Measurements from ENCODE around the gene CRELD2. TPM values are rescaled to one million over a fixed set of nuclear protein-coding genes. Genes with fewer than 3 reads are reported as not detected.
A peak's percentile ranks its signal among the peaks of the same experiment; 100 is the strongest.

The CRELD2 gene
- total RNA-seq, 4 donors from 2014 or later = 50.3 to 244 (median 154) TPM

DNA sequence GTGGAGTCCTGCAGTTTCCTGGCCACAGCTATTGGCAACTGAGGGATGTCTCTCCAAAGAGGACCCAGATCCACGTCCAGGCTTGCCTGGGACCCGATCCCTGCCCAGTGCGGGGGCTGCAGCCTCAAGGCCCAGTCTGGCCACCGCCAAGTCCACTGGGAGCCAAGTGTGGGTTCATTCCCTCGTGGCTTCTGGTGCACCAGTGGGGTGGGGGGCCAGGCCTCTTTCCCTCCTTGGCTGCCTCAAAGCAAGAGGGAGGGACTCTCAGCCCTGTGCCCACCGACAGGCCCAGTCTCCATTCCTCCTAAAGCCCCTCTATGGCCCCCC, 28.8 kb downstream of the CRELD2 start:
- H3K27me3 ChIP-seq = no peaks in the 10 kb centered on the region
- DNase-seq = no peak
- peak overlapping the region in 2 of 3 donors; percentile 99 for H3K27ac ChIP-seq
- TF ChIP-seq POLR2A (IDR thresholded peaks at IDR 0.05) = no peak
- TF ChIP-seq, protein P1, sequence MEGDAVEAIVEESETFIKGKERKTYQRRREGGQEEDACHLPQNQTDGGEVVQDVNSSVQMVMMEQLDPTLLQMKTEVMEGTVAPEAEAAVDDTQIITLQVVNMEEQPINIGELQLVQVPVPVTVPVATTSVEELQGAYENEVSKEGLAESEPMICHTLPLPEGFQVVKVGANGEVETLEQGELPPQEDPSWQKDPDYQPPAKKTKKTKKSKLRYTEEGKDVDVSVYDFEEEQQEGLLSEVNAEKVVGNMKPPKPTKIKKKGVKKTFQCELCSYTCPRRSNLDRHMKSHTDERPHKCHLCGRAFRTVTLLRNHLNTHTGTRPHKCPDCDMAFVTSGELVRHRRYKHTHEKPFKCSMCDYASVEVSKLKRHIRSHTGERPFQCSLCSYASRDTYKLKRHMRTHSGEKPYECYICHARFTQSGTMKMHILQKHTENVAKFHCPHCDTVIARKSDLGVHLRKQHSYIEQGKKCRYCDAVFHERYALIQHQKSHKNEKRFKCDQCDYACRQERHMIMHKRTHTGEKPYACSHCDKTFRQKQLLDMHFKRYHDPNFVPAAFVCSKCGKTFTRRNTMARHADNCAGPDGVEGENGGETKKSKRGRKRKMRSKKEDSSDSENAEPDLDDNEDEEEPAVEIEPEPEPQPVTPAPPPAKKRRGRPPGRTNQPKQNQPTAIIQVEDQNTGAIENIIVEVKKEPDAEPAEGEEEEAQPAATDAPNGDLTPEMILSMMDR (IDR thresholded peaks at IDR 0.05) = no peak
- no peaks in the 10 kb centered on the region for H3K36me3 ChIP-seq
- intact Hi-C loops (cut with DNase I) = no loop called here
- peaks cover 44 to 52% of the 10 kb centered on the region in 2 donors for H3K4me1 ChIP-seq
- H3K9me3 ChIP-seq = no peaks in the 10 kb centered on the region
- 76% methylated on average over 6 of the region's 6 CpGs; no CpG with 5 or more reads in 1 of the 2 donors for WGBS, 2 donors
- no peak overlapping the region for H3K4me3 ChIP-seq (replicated peaks in 1 of 3)

DNA sequence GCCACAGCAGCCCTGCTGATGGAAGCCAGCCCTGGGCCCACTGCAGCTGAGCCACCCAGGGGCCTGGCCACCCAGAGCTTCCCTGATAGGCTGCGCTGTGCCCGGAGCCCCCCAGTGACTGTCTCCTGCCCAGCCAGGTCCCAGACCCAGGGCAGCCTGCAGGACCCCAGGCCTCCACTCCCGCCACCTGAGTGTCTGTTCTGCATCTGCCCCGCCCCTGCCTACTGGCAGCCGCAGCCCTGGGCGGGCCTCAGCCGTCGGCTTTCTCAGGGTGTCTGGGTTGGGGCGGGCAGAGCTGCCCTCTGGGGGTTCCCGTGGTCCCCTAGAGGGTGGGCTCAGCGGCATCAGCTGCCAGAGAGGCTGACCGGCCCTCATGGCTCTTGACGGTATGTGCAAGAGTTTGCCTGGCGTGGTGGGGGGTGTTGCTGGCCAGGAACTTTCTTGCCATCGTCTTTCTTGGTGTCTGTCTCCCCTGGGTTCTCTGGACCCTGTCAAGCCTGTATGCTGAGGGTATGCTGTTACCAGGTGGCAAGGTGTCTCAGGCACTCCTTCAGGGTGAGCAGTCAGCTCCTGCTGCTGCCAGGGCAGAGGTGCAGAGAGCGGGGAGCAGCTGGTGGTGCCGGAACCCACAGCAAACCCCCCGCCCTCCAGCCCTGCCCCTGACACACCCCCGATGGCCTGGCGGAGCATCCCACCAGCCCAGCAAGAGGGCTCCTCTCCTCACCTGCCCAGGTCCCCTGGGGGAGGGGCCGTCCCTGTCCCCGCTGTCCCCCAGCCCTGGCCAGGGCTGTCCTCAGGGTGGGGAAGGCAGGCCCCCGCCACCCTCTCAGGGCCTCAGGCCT, 29.9 kb downstream of the CRELD2 start:
- no peaks in the 10 kb centered on the region for H3K36me3 ChIP-seq
- peak overlapping the region; percentile 99 for H3K27ac ChIP-seq
- H3K4me1 ChIP-seq = peaks cover 54 to 63% of the 10 kb centered on the region in 2 donors
- peak; percentile 65 to 66 for DNase-seq
- H3K27me3 ChIP-seq = no peaks in the 10 kb centered on the region
- 45 to 100% methylated on average over 1 to 16 of the region's 23 CpGs for WGBS, 2 donors
- intact Hi-C loops (cut with DNase I) = no loop called here
- H3K9me3 ChIP-seq = no peaks in the 10 kb centered on the region
- TF ChIP-seq, protein P1 (IDR thresholded peaks at IDR 0.05) = no peak
- peak in 1 of 2 donors; percentile 49 for TF ChIP-seq POLR2A (IDR thresholded peaks at IDR 0.05)
- H3K4me3 ChIP-seq (replicated peaks in 1 of 3) = peak overlapping the region in 2 of 3 donors; percentile 2 to 30

DNA sequence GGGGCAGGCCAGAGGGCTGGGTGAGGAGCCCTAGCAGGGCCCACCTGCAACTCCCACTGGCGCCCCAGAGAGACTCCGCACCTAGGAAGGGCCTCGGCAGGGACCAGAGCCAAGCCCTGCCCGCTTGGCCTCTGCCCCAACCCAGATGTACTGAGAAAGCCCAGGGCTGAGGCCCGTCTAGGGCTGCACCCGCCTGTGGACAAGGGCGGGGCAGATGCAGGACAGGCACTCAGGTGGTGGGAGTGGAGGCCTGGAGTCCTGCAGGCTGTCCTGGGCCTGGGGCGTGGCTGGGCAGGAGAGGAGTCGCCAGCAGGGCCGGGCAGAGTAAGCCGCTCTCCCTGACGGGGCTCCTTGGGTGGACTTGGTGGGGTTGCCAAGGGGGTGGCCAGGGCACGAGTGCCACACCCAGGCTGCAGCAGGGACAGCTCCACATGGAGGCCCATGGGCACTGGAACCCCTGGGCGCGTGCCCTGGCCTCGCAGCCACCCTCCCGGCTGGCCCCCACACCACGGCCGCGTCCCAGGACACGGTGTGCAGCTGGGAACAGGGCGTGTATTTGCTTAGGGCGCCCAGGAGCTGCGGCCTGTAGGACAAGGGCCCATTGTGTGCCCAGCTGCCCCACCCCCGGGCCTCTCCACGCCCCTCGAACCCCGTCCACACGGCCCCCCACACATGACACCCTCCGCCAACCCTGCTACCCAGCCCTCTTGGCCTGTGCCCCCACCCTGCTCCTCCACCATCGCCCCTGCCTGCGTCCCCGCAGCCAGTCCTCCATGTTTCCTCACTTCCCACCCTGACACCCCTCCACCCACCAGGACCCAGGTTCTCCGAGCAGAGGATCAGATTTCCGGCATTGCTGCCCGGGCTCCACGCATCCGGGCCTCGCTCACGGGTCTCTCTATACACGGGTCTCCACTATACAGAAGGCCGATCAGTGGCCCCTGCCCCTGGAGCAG, 30.8 kb downstream of the CRELD2 start:
- Histone ChIP-seq H3K4me1 (peaks cover 63 to 72% of the 10 kb centered on the region in 2 donors), H3K36me3 (no peaks in the 10 kb centered on the region), H3K4me3 (replicated peaks in 1 of 3) (peak overlapping the region in 1 of 3 donors; percentile 30), H3K9me3 (no peaks in the 10 kb centered on the region), H3K27me3 (no peaks in the 10 kb centered on the region), H3K27ac (peak overlapping the region; percentile 99)
- intact Hi-C loops (cut with DNase I) = no loop called here
- TF ChIP-seq, protein P1 (IDR thresholded peaks at IDR 0.05) = peak in 2 of 6 experiments; percentile 8 to 18
- peak; percentile 27 to 94 for TF ChIP-seq POLR2A (IDR thresholded peaks at IDR 0.05)
- DNase-seq = peak; percentile 96 to 98
- WGBS, 2 donors = 51 to 76% methylated on average over 21 to 29 of the region's 42 CpGs

DNA sequence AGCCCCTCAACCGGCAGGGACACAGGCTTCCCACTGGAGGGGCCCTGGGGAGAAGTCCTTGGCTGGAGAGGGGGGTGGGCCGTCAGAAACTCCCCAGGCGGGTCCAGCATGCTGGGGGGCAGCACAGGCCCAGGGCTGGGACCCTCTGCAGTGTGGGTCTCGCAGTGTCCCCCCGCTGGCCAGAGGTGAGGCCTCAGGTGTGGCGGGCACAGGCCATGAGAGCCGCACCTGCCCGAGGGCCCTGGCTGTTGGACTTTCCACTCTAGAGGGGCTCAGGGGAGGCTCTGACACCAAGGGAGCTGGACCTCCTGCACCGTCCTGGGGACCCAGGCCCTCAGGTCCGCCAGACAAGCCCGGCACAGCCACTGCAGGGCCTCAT, 31.5 kb downstream of the CRELD2 start:
- Histone ChIP-seq H3K27me3 (no peaks in the 10 kb centered on the region), H3K9me3 (no peaks in the 10 kb centered on the region), H3K4me3 (replicated peaks in 1 of 3) (no peak overlapping the region), H3K4me1 (peaks cover 70 to 78% of the 10 kb centered on the region in 2 donors), H3K36me3 (no peaks in the 10 kb centered on the region), H3K27ac (peak overlapping the region; percentile 99)
- TF ChIP-seq POLR2A (IDR thresholded peaks at IDR 0.05) = no peak
- TF ChIP-seq, protein P1 (IDR thresholded peaks at IDR 0.05) = no peak
- DNase-seq = no peak
- intact Hi-C loops (cut with DNase I) = no loop called here
- 79 to 83% methylated on average over 1 to 6 of the region's 11 CpGs for WGBS, 2 donors

Measured in thyroid gland (tissue), 4 donors.